Panc1 (cell line): Measurements from ENCODE around the gene CTNNBIP1. TPM values are rescaled to one million over a fixed set of nuclear protein-coding genes. Genes with fewer than 3 reads are reported as not detected.

Experiments used
- ATAC-seq: fragments of 200-7000 bp; cut with Tn5 transposase; 2 replicates; pipeline ENCODE4 v1.9.1; 2020; ENCODE audit warnings: mild to moderate bottlenecking, moderate library complexity
- BruUV-seq: library from RNA; stranded (reverse); fragments of 400-500 nt; replicated peaks from 2 replicates; lab custom pipeline; 2021; lab: Mats Ljungman, UMichigan
- CTCF ChIA-PET: fragments of 300-600 bp; sonication (Branson Sonifier 250); formaldehyde crosslinking; loops from one replicate; lab custom pipeline; 2022; ENCODE audit warnings: antibody characterized with exemption; lab: Charles Lee
- POLR2A ChIA-PET: fragments of 300-600 bp; sonication (Branson Sonifier 250); formaldehyde crosslinking; loops from one replicate; lab custom pipeline; 2022; ENCODE audit warnings: antibody characterized with exemption; lab: Charles Lee
- DNase-seq: peaks from one replicate; pipeline ENCODE4 v3.0.0-alpha.2; 2010; ENCODE audit warnings: low read depth, low spot score
- H3K27ac ChIP-seq: 2 replicates; pipeline ENCODE4 v1.5.1; 2011; ENCODE audit warnings: mild to moderate bottlenecking, low read length, inconsistent platforms
- H3K27me3 ChIP-seq: fragments of 200-500 bp; sonication (Bioruptor generic); 2 replicates; pipeline ENCODE4 v1.6.0; 2014; ENCODE audit warnings: low read length, inconsistent platforms; ENCODE audit not compliant: control insufficient read depth, insufficient read depth
- H3K36me3 ChIP-seq: fragments of 200-500 bp; sonication (Bioruptor generic); 2 replicates; pipeline ENCODE4 v1.5.1; 2014; ENCODE audit warnings: inconsistent platforms, mild to moderate bottlenecking, low read length, moderate library complexity; ENCODE audit not compliant: control insufficient read depth, insufficient read depth
- H3K4me1 ChIP-seq: 2 replicates; pipeline ENCODE4 v1.5.1; 2011; ENCODE audit warnings: inconsistent platforms, mild to moderate bottlenecking, low read length, moderate library complexity; ENCODE audit not compliant: control insufficient read depth, insufficient read depth
- H3K4me3 ChIP-seq, 2 experiments: 2 replicates each; pipeline ENCODE4 v1.5.1; 2011 to 2012; ENCODE audit warnings: low read depth in 2 of 2, low read length in 2 of 2, mild to moderate bottlenecking in 2 of 2, inconsistent platforms in 1 of 2, moderate library complexity in 1 of 2
- H3K9me3 ChIP-seq: fragments of 200-500 bp; sonication (Bioruptor generic); 2 replicates; pipeline ENCODE4 v1.5.1; 2014; ENCODE audit warnings: low read depth, mild to moderate bottlenecking, inconsistent platforms, low read length, moderate library complexity; ENCODE audit not compliant: control insufficient read depth, insufficient read depth
- CTCF ChIP-seq: fragments of 450-650 bp; IDR thresholded peaks from 2 replicates; pipeline ENCODE4 v1.5.1; 2017; ENCODE audit warnings: mild to moderate bottlenecking
- POLR2AphosphoS5 ChIP-seq: IDR thresholded peaks from 2 replicates; pipeline ENCODE4 v1.6.1; 2012; ENCODE audit warnings: mild to moderate bottlenecking, low read depth, low read length, moderate library complexity
- REST ChIP-seq, 2 experiments: IDR thresholded peaks; 2 replicates each; pipeline ENCODE4 v1.6.1; 2011 to 2012; ENCODE audit warnings: low read depth in 2 of 2, control low read depth in 1 of 2, low read length in 1 of 2, mild to moderate bottlenecking in 1 of 2, moderate library complexity in 1 of 2; ENCODE audit not compliant: insufficient read depth in 1 of 2
- SIN3A ChIP-seq: IDR thresholded peaks from 2 replicates; pipeline ENCODE4 v1.6.1; 2012; ENCODE audit warnings: low read depth, mild to moderate bottlenecking, low read length, moderate library complexity, borderline replicate concordance; ENCODE audit not compliant: insufficient read depth
- TCF7L2 ChIP-seq: IDR thresholded peaks from 2 replicates; pipeline ENCODE4 v1.6.1; 2011; ENCODE audit warnings: mild to moderate bottlenecking, low read depth, low read length, inconsistent platforms
- in situ Hi-C: cut with HindIII; loops from 2 replicates; pipeline ENCODE4 v1.10.0; 2016; ENCODE audit warnings: low sequenced_read_pairs, low pct_unique_long_range_greater_than_20kb
- intact Hi-C: fragments of 100-400 bp; cut with micrococcal nuclease; formaldehyde crosslinking; loops from one replicate; pipeline ENCODE4 v1.10.0; 2022; ENCODE audit not compliant: unreplicated experiment
- total RNA-seq: library from RNA; stranded (reverse); gene quantifications from one replicate; pipeline ENCODE4 v1.2.1, GENCODE V29; 2021; ENCODE audit not compliant: unreplicated experiment

CTNNBIP1 gene
- total RNA-seq, 1 experiment from 2014 or later: 36.9 TPM

- ChIA-PET CTCF (no interaction called here), POLR2A (no interaction called here)
- peaks cover 16% of the 10 kb centered on the region for H3K4me1 ChIP-seq
- ATAC-seq (no peak), DNase-seq (no peak)
- intact Hi-C loops: no loop called here
- BruUV-seq: no TSS peak
- no peak overlapping the region for H3K4me3 ChIP-seq
- H3K36me3 ChIP-seq: no peaks in the 10 kb centered on the region
- TF ChIP-seq SIN3A: no peak
- no peak for TF ChIP-seq REST (IDR thresholded peaks at IDR 0.05; ENCODE audit: insufficient read depth in 1 of 2, low read depth in 2 of 2, low read length in 1 of 2)
- TF ChIP-seq TCF7L2: no peak
- TF ChIP-seq CTCF: no peak
- no peak for TF ChIP-seq POLR2AphosphoS5
- H3K27me3 ChIP-seq: no peaks in the 10 kb centered on the region
- H3K27ac ChIP-seq: no peak overlapping the region
- no peaks in the 10 kb centered on the region for H3K9me3 ChIP-seq
- in situ Hi-C loops: no loop called here
Measured at GRCh38 chr1:9847269-9847668, 62.8 kb downstream of the CTNNBIP1 start.

GRCh38 chr1:9846611-9847171 is 63.4 kb downstream of the CTNNBIP1 start:
- no peaks in the 10 kb centered on the region for H3K9me3 ChIP-seq
- H3K36me3 ChIP-seq: no peaks in the 10 kb centered on the region
- intact Hi-C loops: no loop called here
- no peak overlapping the region for H3K27ac ChIP-seq
- no peak for DNase-seq
- no peak overlapping the region for H3K4me3 ChIP-seq
- BruUV-seq: no TSS peak
- H3K4me1 ChIP-seq: peaks cover 16% of the 10 kb centered on the region
- ChIA-PET CTCF (no interaction called here), POLR2A (no interaction called here)
- in situ Hi-C loops: no loop called here
- TF ChIP-seq CTCF: no peak
- TF ChIP-seq SIN3A: no peak
- no peaks in the 10 kb centered on the region for H3K27me3 ChIP-seq
- no peak for ATAC-seq
